GM19043 (cell line): ENCODE measurements around the gene HS6ST3.
"Not testable (repeated sequence)": the region's sequence is repeated elsewhere in the genome, so short reads cannot be mapped to it uniquely, and the experiment has no call there.

ENCODE experiments used
- ATAC-seq: cut with Tn5 transposase; IDR thresholded peaks from one replicate; pipeline ENCODE4 v1.9.1; 2021; ENCODE audit warnings: low read depth; ENCODE audit not compliant: unreplicated experiment

The HS6ST3 gene

DNA sequence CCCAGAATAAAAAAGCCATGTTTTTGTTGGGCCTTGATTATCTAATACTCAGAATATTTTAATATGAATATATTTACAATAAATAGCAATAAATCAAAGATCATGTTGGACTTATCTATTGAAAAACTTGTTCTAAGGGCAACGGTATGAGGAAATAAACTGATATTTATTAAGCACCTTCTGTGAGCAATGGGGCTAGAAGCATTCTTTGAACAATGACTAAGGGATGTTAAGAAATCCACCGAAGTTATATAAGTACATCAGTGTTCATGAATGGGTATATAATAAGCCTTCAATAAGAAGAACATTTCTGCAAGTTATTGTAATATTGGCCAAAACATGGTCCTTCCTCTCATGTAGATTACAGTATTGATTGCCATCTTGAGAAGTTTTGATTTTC, 682.5 kb downstream of the HS6ST3 start:
- ATAC-seq: no peak

DNA sequence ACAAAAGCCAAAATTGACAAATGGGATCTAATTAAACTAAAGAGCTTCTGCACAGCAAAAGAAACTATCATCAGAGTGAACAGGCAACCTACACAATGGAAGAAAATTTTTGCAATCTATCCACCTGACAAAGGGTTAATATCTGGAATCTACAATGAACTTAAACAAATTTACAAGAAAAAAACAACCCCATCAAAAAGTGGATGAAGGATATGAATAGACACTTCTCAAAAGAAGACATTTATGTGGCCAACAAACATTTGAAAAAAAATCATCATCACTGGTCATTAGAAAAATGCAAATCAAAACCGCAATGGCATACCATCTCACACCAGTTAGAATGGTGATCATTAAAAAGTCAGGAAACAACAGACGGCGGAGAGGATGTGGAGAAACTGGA, 688.4 kb downstream of the HS6ST3 start:
- not testable (repeated sequence) for ATAC-seq

DNA sequence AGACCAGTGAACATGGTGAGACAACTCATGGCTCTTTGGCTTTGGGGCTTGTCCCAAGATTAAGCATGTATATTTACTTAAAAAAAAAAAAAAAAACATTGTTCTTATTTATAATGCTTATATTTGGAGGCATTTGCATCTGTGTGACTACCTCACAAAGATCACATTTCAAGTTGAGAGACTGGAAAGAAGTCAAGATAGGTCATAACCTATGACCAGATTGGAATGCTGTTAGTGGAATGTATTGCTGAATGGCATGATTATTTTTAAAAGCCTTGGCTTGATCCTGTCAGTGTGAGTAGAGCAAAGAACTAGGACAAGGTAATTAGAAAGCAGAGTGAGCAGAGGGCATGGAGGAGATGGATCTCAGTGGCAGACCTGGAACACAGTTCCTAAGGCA, 689.8 kb downstream of the HS6ST3 start:
- no peak for ATAC-seq

GRCh38 chr13:96780105-96780504, 690.2 kb downstream of the HS6ST3 start:
- ATAC-seq: no peak

DNA sequence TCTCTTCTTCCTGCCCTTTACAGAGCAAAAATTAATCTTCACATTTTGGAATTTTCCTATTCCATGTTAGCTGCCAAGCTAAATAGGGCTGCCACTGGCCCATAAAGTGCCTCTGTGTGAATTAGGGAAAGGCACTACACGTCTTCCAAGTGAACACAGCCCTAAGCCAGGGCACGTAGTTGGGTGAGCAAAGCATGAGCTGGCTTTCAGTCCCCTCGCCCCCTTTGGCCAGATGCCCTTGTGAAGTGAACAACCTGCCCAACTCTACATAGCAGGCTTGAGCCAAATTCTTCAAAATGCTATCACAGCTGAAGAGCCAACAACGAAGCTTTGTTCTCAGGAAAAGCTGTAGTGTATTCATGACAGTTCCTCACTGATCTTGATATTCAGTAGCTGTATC, 691.2 kb downstream of the HS6ST3 start:
- no peak for ATAC-seq

GRCh38 chr13:96782186-96782585, 692.3 kb downstream of the HS6ST3 start:
- ATAC-seq: no peak

DNA sequence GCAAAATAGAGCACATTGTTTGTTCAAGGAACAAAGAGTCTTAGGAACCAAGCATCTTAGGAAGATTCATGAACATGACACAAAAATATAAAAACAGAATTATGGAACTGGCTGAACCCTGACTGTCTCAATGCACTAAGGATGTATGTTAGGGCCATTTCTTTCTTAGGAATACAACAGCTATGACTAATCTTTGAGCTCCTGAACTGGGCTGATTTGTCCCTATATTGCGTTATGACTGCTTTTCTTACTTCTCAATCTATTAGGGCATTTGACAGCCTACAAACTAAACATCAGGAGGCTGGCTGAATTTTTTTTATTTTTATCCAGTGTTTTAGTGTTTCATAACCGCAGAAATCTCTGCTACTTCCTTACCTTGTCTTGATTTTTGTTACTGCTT, 693.1 kb downstream of the HS6ST3 start:
- no peak for ATAC-seq

- ATAC-seq: no peak
Observed at GRCh38 chr13:96783511-96783910, 693.6 kb downstream of the HS6ST3 start.

DNA sequence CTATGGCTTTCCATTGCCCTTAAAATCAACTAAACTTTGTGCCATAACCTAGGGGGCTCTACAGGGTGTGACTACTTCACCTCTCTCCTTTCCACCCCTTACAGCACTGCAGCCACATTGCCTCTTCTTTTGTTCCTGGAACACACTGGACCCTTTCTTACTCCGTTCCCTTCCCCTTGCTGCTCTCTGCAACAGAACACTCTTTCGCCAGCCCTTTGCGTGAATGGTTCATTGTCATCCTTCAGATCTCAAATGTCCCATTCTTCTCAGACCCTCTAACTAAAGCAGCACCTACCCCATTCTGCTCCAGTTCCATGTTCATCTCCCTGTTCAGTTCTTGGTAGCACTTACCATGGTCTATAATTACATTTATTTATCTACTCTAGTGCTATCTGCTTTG, 696.1 kb downstream of the HS6ST3 start:
- no peak for ATAC-seq

- ATAC-seq: no peak
Observed at GRCh38 chr13:96792188-96792587, 702.3 kb downstream of the HS6ST3 start.

DNA sequence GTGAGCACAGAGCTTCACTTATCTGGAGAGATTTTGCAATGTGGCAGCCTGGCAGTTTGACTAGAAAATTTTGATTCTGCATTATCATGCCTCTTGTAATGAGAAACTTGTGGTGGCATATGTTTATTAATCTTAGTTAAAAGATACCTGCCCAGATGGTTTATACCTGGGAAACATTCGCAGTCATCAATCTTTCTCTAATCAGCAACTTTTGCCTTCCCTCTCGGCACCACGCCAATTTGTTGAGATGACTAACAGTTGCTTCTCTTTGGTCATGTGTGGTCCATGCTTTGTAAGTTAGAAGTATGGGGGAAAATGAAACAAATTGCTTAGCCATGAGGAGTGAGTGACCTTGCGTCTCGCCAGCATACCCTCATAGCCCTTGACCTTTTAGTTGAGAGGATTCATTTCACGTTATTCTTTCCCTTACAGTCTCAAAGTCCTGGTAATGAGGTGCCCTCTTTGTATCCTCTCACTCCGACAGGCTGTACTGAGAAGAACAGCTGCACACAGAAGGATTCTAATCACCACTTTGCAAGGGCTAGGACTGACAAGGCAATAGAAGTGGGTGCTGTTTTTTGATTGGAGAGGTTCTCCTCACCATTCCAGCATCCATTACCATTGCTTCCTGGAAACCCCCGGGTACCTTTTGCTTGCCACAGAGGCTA, 703.0 kb downstream of the HS6ST3 start:
- no peak for ATAC-seq

DNA sequence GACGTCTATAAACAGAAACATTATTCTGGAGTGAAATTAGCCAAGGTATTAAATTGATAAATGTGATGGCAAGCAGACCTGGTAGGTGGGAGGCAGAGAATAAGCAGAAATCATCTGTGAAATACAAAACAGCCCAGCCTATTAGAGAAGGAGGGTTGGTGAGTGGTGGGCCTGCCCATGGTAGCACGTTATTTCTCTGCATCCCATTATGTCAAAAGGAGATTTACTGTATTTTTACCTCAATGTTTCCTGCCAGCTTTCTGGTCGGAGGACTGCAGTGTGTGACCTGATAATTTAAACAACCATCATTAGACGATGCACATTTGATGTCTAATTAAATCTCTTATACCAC, 703.5 kb downstream of the HS6ST3 start:
- ATAC-seq: no peak

GRCh38 chr13:96794669-96795068, 704.8 kb downstream of the HS6ST3 start:
- no peak for ATAC-seq

GRCh38 chr13:96795670-96796069, 705.8 kb downstream of the HS6ST3 start:
- ATAC-seq: no peak

DNA sequence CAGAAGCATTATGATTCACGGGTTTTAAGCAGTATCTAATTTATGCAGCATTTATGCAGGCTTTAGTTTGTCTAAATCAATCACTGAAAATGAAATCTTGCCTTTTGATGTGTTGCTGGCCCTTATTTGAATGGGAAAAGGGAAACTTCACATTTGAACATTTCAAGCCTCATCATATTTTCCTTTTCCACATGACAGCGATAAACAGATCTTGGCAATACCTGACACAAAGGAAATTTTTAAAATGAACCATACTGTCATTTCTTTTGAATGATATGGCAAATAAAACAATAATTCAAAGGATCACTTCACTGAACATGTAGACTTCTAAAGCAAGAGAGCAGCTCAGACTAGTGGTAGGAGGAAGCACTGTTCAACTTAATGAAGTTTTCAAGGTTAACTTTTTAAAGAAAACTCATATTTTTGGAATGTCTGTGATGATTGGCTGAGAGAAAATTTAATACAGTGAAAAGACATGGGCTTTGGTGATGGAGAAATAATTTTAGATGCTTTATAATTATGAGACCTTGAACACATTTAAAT, 706.3 kb downstream of the HS6ST3 start:
- ATAC-seq: no peak

DNA sequence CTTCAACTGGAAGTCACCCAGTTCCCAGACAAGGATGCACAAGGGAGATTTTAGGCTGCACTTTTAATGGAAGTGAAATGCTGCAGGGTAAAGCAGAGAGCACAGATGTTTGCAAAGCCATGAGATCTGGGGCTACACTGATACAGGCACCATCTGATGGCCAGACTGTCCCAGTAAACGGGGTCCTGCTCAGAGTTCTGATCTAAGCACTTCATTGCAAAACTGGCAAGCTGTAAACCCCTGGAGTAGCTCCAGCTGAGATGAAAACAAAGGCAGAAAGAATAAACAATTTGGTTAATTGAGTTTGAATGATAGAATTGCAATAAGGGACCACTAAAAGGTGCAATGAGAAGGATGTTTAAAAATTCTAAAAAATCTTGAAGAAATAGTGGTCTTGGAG, 707.2 kb downstream of the HS6ST3 start:
- ATAC-seq: no peak

DNA sequence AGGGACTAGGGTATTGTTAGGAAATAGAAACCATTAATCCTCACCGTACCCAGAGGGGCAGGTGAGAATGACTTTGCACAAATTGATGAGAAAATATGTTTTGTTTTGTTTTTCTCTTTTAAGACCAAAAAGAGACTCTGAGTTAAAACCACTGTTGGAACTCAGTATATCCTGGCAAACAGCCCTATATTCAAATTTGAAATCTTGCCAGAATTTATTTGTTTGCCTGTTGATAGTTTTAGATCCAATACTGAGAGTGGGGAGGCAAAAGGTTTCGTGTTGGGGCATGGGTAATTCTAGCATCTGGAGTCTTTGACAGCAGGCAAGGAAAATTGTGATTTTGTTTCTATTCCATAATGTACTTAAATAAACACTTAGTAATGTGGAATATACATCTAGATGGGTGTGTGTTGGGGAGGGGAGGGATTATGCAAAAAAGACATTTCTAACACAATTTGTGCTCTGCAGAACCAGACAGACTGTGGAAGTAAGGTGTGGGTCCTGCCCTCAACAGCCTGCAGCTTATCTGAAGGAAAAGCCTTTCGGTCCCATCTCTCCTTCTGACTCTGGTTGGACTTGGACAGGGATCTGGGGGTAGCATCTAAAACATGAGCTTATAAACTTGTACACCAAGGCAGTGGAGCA, 713.7 kb downstream of the HS6ST3 start:
- ATAC-seq: no peak

DNA sequence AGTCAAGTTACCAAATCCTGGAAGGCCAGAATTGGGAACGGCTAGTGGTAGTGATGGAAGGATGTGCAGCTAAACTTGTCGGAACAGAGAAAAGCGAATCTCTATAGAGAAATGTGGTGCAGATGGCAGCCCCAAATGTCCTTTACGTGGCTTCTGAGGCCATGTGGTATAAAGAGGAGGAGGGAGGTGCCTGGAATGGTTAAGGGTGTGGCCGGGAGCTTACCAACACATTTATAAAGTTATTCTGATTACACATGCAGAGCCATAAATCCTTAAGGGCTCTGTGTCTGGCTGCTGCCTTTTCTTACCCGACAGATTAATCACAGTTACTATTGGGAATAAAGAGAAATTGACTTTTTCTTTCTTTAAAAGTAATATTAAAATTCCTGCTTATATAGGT, 714.3 kb downstream of the HS6ST3 start:
- ATAC-seq: no peak

DNA sequence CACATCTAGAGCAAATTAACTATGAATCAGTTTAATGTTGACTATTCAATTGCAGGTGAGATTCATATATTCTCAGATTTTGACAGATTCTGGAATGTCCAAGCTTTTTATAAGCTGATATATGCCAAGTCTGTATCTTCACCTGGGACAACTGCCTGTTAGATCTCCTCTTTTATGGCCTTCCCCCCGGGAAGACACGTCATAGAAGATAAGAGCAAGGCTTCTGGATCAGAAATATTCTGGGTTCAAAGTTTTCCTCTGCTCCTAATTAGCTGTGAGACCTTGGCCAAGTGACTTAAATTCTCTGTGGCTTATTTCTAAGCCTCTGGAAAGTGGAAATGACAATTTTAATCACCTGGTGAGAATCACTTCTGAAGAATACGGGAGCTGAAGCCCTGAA, 716.8 kb downstream of the HS6ST3 start:
- no peak for ATAC-seq

DNA sequence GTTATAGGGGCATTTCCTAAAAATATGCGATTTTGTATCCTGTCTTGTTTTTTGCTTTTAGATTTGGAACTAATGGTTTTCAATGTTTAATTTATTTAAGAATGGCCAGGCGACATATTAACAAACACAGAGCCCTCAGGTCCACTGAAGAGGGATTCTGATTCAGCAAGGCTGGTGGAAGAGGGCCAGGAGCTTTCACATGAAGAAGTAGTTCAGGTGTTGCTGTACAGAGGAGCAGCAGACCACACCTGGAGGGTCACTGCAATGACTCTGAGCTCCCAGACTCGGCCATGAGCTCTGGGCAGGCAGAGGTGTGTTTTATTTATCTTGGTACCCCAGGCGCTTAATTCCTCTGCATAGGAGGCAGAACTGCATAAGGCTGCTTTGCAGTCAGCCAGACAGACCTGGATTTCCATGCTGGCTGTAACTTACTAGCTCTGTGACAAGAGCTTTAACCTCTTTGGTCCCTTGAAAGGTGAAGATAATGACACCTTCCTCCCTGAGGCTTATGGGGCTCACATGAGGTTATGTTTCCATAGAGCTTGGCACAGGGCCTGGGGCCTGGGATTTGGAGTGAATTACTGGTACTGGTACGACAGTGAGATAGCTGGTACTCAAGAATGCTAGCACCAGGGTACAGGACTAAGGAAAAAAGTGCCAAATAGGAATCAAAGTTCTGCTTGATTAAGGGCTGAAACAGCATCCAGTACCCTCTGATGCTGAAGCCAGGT, 719.6 kb downstream of the HS6ST3 start:
- ATAC-seq: no peak

DNA sequence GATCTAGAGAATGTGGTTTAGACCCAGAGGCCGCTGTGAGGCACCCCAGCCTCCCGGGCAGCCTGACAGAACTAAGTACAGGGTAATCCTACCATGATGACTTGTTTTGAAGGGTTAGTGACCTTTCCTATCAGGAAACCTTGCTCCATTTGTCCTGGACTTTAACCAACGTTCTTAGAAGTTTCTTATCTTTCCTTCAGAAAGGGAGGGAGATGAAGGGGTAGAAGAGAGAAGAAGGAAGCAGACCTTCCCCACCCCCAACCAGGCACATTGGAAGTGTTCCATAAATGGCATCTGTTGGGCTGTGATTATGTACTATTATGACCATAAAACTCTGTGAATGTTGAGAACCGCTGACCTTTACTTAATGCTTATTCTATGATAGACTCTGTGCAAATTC, 720.2 kb downstream of the HS6ST3 start:
- no peak for ATAC-seq

GRCh38 chr13:96811049-96811448, 721.1 kb downstream of the HS6ST3 start:
- ATAC-seq: no peak
